ENCODE measurements around the gene HAAO.

HAAO gene

DNA sequence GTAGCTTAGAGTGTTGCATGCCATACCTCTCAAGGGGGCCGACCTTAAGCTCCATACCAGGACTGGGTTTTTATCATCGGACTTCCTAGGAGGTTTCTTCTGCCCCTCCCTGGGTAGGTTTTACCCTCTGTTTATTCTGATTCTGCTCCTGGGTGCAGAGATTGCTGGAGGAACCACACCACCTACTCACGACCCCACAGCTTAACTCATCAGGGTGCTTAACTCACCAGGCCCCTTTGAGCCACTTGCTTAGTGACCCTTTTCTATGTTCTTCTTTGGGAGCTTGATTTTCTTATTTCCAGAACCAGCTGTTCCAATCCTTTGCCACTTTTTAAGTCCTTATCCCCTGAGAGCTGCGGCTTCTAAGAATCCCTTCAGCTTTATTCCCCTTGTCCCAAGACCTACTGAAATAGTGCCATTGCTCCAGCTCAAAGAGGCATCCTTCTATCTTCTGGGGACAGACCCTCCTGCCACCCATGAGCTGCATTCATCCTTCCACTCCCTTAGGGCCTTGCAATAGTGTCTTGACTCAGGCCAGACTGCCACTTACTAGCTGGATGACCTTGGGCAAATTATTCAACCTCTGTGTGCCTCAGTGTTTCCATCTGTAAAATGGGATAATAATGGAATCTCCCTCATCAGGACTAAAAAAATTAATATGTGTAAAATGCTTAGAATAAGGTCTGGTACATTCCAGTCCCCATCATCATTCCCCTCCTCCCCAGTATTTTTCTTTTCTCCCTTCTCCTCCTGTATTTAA lies 34.2 kb downstream of the HAAO start:
- no peaks in the 10 kb centered on the region for H3K27me3 ChIP-seq (replicated peaks)
- no peak overlapping the region for H3K27ac ChIP-seq
- TF ChIP-seq CTCF (IDR thresholded peaks at IDR 0.05; ENCODE audit: low read depth, low read length, missing control alignments) = no peak
- DNase-seq = no peak
- in situ Hi-C loops (cut with HindIII; ENCODE audit: low pct_ligation_motif_present, low sequenced_read_pairs) = no loop called here
- no peak overlapping the region for H3K4me3 ChIP-seq (ENCODE audit: low read depth, low read length)
- H3K36me3 ChIP-seq (replicated peaks) = no peaks in the 10 kb centered on the region

DNA sequence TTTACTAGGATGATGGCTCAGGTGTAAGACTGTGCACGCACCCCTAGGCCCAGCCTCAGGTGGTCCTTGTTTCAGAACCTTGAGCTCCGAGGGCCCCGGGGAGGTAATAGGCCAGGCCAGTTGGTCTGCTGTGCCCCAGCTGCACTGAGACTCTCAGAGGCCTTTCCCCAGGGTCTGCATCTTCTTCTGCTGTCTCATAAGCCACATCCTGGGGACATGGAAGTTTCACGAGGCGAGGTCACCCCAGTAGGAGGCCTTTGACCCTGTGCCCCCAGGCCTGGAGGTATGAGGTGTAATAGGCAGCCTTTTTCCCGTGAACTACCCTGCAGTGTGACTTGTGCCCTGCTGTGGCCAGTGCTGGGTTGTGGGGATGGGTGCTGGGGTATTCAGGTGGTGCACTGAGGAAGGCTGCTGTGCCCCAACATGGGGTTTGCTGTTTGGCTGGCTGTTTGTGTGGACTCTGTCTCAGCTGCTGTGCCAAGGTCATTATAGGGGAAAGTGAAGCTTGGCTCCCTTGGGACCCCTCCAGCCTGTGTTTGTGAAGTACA lies 35.3 kb downstream of the HAAO start:
- no peaks in the 10 kb centered on the region for H3K36me3 ChIP-seq (replicated peaks)
- no peak for DNase-seq
- no peak overlapping the region for H3K4me3 ChIP-seq (ENCODE audit: low read depth, low read length)
- H3K27me3 ChIP-seq (replicated peaks) = no peaks in the 10 kb centered on the region
- H3K27ac ChIP-seq = no peak overlapping the region
- no peak for TF ChIP-seq CTCF (IDR thresholded peaks at IDR 0.05; ENCODE audit: low read depth, low read length, missing control alignments)
- in situ Hi-C loops (cut with HindIII; ENCODE audit: low pct_ligation_motif_present, low sequenced_read_pairs) = no loop called here

DNA sequence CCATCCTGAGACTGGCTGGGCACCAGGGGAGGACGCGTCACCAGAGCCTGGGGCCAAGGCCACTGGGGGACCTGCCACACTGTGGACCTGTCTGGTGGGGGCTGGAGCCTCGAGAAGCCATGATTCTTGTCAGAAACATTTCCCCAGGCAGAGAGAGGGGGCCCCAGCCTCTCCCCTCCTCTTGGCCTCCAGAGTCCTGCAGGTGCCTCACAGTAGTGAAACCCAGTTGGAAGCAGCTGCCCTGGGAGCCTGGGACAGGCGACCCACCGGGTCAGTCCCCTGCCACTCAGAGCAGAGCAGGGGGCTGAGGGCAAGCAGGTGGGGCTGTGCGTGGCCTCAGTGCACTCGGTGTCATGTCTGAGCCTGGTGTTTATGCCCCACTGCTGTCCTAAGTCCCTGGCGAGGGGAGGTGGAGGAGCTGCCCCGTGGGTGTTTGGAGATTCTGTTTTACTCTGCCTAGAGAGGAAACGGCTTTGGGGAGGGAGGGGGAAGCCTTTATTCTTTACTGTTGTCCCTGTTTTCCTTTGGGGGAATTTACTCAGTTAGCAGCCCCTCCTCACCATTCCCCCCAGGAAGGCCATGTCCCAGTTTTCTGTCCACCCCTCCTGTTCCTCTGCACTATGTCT lies 36.1 kb downstream of the HAAO start:
- no peaks in the 10 kb centered on the region for H3K27me3 ChIP-seq (replicated peaks)
- H3K27ac ChIP-seq = no peak overlapping the region
- in situ Hi-C loops (cut with HindIII; ENCODE audit: low pct_ligation_motif_present, low sequenced_read_pairs) = no loop called here
- DNase-seq = no peak
- no peak for TF ChIP-seq CTCF (IDR thresholded peaks at IDR 0.05; ENCODE audit: low read depth, low read length, missing control alignments)
- H3K36me3 ChIP-seq (replicated peaks) = no peaks in the 10 kb centered on the region
- no peak overlapping the region for H3K4me3 ChIP-seq (ENCODE audit: low read depth, low read length)

DNA sequence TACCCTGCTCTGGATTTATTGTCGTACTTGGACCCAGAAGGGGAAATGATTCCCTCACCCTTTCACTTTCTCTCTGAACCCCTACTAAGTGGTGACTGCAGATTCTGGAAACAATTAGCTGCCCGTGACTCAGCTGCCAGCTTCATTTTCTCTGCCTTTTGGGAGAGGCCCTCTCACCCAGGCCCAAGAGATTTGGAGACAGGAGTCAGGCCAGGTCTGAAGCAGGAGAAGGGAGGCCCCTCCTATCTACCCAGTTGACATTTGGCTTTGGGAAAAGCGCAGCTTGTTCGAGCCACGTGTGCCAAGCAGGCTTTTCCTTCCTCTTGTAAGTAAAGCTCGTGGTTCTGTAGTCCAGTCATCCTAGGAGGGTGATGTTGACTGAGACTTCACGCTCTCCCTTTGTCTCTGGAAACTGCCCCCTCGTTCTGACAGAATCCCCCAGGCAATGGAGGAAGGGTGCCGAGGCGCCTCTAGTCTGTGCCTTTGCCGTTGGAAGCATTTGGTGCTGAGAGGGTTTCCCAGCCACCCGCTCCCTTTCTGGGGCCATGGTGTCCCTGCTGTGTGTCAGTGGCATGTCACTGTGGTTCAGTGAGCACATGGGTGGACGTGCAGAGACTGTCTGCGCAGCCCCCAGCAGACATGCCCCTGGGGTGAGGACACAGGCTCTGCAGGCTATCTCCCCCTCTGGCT lies 37.0 kb downstream of the HAAO start:
- H3K4me3 ChIP-seq (ENCODE audit: low read depth, low read length) = no peak overlapping the region
- no peak for TF ChIP-seq CTCF (IDR thresholded peaks at IDR 0.05; ENCODE audit: low read depth, low read length, missing control alignments)
- no peaks in the 10 kb centered on the region for H3K36me3 ChIP-seq (replicated peaks)
- no peak for DNase-seq
- H3K27me3 ChIP-seq (replicated peaks) = no peaks in the 10 kb centered on the region
- in situ Hi-C loops (cut with HindIII; ENCODE audit: low pct_ligation_motif_present, low sequenced_read_pairs) = no loop called here
- H3K27ac ChIP-seq = no peak overlapping the region

DNA sequence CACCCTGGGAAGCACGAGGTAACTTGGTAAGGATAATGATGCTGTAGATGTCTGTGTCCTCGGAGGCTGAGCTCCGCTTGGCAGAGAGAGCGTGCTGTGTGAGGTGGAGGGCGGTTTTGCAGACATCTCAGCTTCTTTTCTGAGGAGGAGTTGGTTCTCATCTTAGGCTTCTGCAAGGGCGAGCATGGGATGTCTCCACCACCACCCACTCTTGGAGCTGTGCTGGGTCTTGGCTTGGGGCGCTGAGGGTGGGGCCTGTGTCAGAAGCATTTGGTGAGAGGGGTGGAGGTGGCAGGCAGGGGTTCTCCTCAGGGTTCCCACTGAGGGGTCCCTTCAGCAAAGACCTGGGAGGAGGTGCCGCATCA lies 37.6 kb downstream of the HAAO start:
- in situ Hi-C loops (cut with HindIII; ENCODE audit: low pct_ligation_motif_present, low sequenced_read_pairs) = no loop called here
- Histone ChIP-seq H3K27ac (no peak overlapping the region), H3K27me3 (replicated peaks) (no peaks in the 10 kb centered on the region), H3K4me3 (ENCODE audit: low read depth, low read length) (no peak overlapping the region), H3K36me3 (replicated peaks) (no peaks in the 10 kb centered on the region)
- TF ChIP-seq CTCF (IDR thresholded peaks at IDR 0.05; ENCODE audit: low read depth, low read length, missing control alignments) = no peak
- no peak for DNase-seq

All from brain microvascular endothelial cell (primary cell).